ENCODE data around the gene CNOT1.
"Not testable (repeated sequence)": the region's sequence is repeated elsewhere in the genome, so short reads cannot be mapped to it uniquely, and the experiment has no call there.

The CNOT1 gene

GRCh38 chr16:58615280-58615679 is 14.3 kb downstream of the CNOT1 start:
- H3K4me3 ChIP-seq (ENCODE audit: low read length) = no peak overlapping the region
- peaks cover 5% of the 10 kb centered on the region; the same call in 1 of the 2 replicates for H3F3A ChIP-seq (ENCODE audit: control insufficient read depth, insufficient read depth)
- no peak overlapping the region for H3K4me2 ChIP-seq (ENCODE audit: low read length)
- peaks cover 13% of the 10 kb centered on the region; the same call in 1 of the 2 replicates for H4K20me1 ChIP-seq (ENCODE audit: control insufficient read depth, insufficient read depth, low read depth, low read length)
- no peaks in the 10 kb centered on the region for H3K9me3 ChIP-seq (ENCODE audit: control insufficient read depth, insufficient read depth, low read length)
- peaks cover 71% of the 10 kb centered on the region for H3K79me2 ChIP-seq (ENCODE audit: control insufficient read depth, low read length)
- no peaks in the 10 kb centered on the region for H3K4me1 ChIP-seq (ENCODE audit: control insufficient read depth, low read length)
- no peaks in the 10 kb centered on the region for H3K27me3 ChIP-seq (ENCODE audit: control insufficient read depth, low read length)
- H3K36me3 ChIP-seq (ENCODE audit: control insufficient read depth, low read length) = peaks cover 56% of the 10 kb centered on the region
- no peak overlapping the region for H3K27ac ChIP-seq (ENCODE audit: low read depth, low read length)
- no peaks in the 10 kb centered on the region for H3K9me2 ChIP-seq (replicated peaks; ENCODE audit: control insufficient read depth, low read length)
- TF ChIP-seq CTCF (IDR thresholded peaks at IDR 0.05; ENCODE audit: low read depth, low read length, poor library complexity, severe bottlenecking) = no peak
- TF ChIP-seq EZH2phosphoT487 (IDR thresholded peaks at IDR 0.05; ENCODE audit: borderline replicate concordance, low read length) = no peak

GRCh38 chr16:58614860-58615259 is 14.8 kb downstream of the CNOT1 start:
- H3K9me3 ChIP-seq (ENCODE audit: control insufficient read depth, insufficient read depth, low read length) = no peaks in the 10 kb centered on the region
- peaks cover 56% of the 10 kb centered on the region for H3K36me3 ChIP-seq (ENCODE audit: control insufficient read depth, low read length)
- H3K27me3 ChIP-seq (ENCODE audit: control insufficient read depth, low read length) = no peaks in the 10 kb centered on the region
- H3K4me3 ChIP-seq (ENCODE audit: low read length) = no peak overlapping the region
- H3K4me2 ChIP-seq (ENCODE audit: low read length) = no peak overlapping the region
- H3K27ac ChIP-seq (ENCODE audit: low read depth, low read length) = no peak overlapping the region
- H3K4me1 ChIP-seq (ENCODE audit: control insufficient read depth, low read length) = no peaks in the 10 kb centered on the region
- peaks cover 12% of the 10 kb centered on the region; the same call in 1 of the 2 replicates for H4K20me1 ChIP-seq (ENCODE audit: control insufficient read depth, insufficient read depth, low read depth, low read length)
- H3K79me2 ChIP-seq (ENCODE audit: control insufficient read depth, low read length) = peaks cover 71% of the 10 kb centered on the region
- peaks cover 2% of the 10 kb centered on the region; the same call in 1 of the 2 replicates for H3F3A ChIP-seq (ENCODE audit: control insufficient read depth, insufficient read depth)
- TF ChIP-seq EZH2phosphoT487 (IDR thresholded peaks at IDR 0.05; ENCODE audit: borderline replicate concordance, low read length) (no peak), CTCF (IDR thresholded peaks at IDR 0.05; ENCODE audit: low read depth, low read length, poor library complexity, severe bottlenecking) (no peak)
- no peaks in the 10 kb centered on the region for H3K9me2 ChIP-seq (replicated peaks; ENCODE audit: control insufficient read depth, low read length)

- TF ChIP-seq CTCF (IDR thresholded peaks at IDR 0.05; ENCODE audit: low read depth, low read length, poor library complexity, severe bottlenecking) = no peak
- TF ChIP-seq EZH2phosphoT487 (IDR thresholded peaks at IDR 0.05; ENCODE audit: borderline replicate concordance, low read length) = no peak
- Histone ChIP-seq H3K27me3 (ENCODE audit: control insufficient read depth, low read length) (no peaks in the 10 kb centered on the region), H3K9me3 (ENCODE audit: control insufficient read depth, insufficient read depth, low read length) (no peaks in the 10 kb centered on the region), H3K4me1 (ENCODE audit: control insufficient read depth, low read length) (no peaks in the 10 kb centered on the region), H3K4me3 (ENCODE audit: low read length) (no peak overlapping the region), H3F3A (ENCODE audit: control insufficient read depth, insufficient read depth) (no peaks in the 10 kb centered on the region), H3K79me2 (ENCODE audit: control insufficient read depth, low read length) (peaks cover 71% of the 10 kb centered on the region), H3K36me3 (ENCODE audit: control insufficient read depth, low read length) (peaks cover 54% of the 10 kb centered on the region), H4K20me1 (ENCODE audit: control insufficient read depth, insufficient read depth, low read depth, low read length) (0 out of 2 replicates have a peak, but pooled peaks cover 10% of the 10 kb centered on the region), H3K4me2 (ENCODE audit: low read length) (no peak overlapping the region), H3K27ac (ENCODE audit: low read depth, low read length) (no peak overlapping the region), H3K9me2 (replicated peaks; ENCODE audit: control insufficient read depth, low read length) (no peaks in the 10 kb centered on the region)
These were observed 15.4 kb downstream of the CNOT1 start for GRCh38 chr16:58614212-58614611.

GRCh38 chr16:58612965-58613364 is 16.7 kb downstream of the CNOT1 start:
- H3K27ac ChIP-seq (ENCODE audit: low read depth, low read length); H3K27me3 ChIP-seq (ENCODE audit: control insufficient read depth, low read length); H3K9me3 ChIP-seq (ENCODE audit: control insufficient read depth, insufficient read depth, low read length); H3K4me3 ChIP-seq (ENCODE audit: low read length); H3F3A ChIP-seq (ENCODE audit: control insufficient read depth, insufficient read depth); H4K20me1 ChIP-seq (ENCODE audit: control insufficient read depth, insufficient read depth, low read depth, low read length); H3K9me2 ChIP-seq (replicated peaks; ENCODE audit: control insufficient read depth, low read length); H3K4me2 ChIP-seq (ENCODE audit: low read length); H3K4me1 ChIP-seq (ENCODE audit: control insufficient read depth, low read length): not testable (repeated sequence)
- Histone ChIP-seq H3K79me2 (ENCODE audit: control insufficient read depth, low read length) (peaks cover 71% of the 10 kb centered on the region), H3K36me3 (ENCODE audit: control insufficient read depth, low read length) (peaks cover 50% of the 10 kb centered on the region)

All from DOHH2 (cell line).